HG03439 (cell line): ENCODE data around the gene DDX54.
"Not testable (repeated sequence)": the region's sequence is repeated elsewhere in the genome, so short reads cannot be mapped to it uniquely, and the experiment has no call there.

Source experiments
- ATAC-seq: cut with Tn5 transposase; IDR thresholded peaks from one replicate; pipeline ENCODE4 v1.9.1; 2021; ENCODE audit warnings: mild to moderate bottlenecking, moderate library complexity; ENCODE audit not compliant: unreplicated experiment

The DDX54 gene

DNA sequence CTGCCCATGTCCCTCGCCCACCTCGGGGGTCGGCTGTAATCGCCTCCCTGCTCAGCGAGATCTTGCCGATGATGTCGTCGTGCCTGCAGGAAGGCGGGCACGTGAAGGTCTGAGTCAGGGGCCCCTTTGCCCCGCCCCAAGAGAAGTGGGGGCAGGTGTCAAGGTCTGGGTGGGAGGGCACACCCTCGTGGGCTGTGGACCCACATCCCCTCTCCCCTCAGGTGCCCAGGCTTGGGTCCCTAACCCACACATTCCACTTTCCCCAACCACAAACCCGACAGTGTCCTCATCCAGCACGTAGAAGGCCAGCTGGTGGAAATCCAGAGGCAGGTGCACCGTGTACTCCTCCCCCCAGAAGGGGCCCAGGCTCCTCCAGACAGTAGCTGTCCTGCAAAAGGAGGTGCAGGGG is 57.5 kb downstream of the DDX54 start:
- no peak for ATAC-seq

GRCh38 chr12:113120670-113121370 is 64.5 kb downstream of the DDX54 start:
- no peak for ATAC-seq

DNA sequence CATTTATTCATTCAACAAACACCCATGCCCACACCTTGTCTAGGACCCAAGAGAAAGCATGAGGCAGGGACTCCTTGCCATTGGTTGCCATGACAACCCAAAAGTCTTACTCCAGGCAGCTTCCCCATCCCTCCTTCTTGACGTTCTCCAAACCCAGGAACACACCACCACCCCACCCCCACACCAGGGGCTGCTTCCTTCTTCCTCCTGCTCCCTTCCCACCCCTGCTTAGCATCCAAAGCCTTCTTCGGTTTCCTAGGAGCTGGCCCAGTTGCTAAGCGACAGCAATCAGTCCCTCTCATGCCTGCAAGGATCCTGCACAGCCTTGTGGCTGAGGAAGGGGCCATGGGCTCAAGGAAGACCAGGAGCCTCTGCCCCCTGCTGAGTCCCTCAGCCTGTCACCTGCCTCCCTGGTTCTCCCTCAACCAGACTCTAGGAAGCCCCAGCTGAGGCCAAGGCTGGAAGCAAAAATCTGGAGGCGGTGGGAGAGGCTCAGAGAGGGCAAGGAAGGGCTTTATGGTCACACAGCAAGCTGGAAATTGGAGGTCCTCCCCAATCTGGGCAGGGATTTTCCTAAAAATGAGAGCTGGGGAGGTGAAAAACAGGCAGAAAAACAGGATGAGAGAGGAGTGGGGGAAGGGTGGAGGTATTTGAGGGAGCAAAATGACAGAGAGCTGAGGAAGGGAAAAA is 65.2 kb downstream of the DDX54 start:
- ATAC-seq = no peak

- no peak for ATAC-seq
Measured at GRCh38 chr12:113118142-113118541, 67.1 kb downstream of the DDX54 start.

- ATAC-seq = not testable (repeated sequence)
Measured at GRCh38 chr12:113117684-113118083, 67.6 kb downstream of the DDX54 start.

DNA sequence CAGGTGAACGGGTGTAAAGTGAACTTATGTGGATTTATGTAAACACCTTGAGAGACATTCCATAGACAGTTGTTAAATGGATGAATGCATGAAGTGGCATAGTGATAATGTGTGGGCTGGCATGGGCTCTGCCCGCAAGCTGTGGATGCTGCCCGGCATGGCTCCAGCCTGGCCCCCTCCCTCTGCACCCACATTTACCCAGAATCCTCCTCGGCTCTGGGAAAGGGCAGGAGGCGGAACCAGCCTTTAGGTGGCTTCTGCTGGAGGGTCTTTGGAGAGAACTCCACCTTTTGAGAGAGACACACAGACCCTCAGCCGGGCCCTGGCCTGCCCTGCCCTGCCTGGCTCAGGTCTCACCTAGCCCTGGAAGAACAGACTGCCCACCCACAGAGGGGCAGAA is 68.4 kb downstream of the DDX54 start:
- no peak for ATAC-seq

GRCh38 chr12:113115455-113116126 is 69.7 kb downstream of the DDX54 start:
- ATAC-seq = no peak

DNA sequence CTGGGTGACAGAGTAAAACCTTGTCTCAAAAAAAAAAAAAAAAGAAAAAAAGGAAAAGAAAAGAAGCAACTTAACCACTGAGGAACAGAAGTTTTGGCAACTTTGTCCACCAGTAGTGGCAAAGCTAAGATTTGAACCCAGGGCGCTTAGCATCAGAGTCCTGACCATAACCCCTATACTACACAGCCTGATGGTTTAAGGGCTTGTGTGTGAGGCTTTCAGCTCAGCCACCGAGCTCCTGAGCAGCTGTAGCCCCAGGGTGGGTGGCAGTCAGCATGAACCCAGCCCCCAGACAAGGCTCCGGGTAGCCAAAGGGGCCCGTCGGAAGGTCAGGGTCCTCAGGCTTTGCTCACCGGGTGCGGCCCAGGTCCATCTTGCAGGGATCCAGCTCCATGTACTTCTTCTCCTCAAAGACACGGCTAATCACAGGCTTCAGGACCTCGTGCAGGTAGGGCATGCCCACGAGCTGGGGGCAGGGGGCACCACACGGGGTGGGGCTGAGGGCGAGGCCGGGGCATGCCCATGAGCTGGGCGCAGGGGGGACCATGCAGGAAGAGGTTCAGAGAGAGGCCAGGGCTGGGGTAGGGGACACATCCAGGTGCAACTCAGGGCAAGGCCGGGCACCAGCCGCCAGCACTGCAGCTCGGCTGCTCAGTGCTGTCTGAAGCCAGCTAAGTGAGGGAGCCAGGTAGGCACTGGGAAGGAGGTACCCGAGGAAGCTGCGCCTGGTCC is 70.7 kb downstream of the DDX54 start:
- ATAC-seq = no peak

GRCh38 chr12:113113397-113113796 is 71.9 kb downstream of the DDX54 start:
- no peak for ATAC-seq

DNA sequence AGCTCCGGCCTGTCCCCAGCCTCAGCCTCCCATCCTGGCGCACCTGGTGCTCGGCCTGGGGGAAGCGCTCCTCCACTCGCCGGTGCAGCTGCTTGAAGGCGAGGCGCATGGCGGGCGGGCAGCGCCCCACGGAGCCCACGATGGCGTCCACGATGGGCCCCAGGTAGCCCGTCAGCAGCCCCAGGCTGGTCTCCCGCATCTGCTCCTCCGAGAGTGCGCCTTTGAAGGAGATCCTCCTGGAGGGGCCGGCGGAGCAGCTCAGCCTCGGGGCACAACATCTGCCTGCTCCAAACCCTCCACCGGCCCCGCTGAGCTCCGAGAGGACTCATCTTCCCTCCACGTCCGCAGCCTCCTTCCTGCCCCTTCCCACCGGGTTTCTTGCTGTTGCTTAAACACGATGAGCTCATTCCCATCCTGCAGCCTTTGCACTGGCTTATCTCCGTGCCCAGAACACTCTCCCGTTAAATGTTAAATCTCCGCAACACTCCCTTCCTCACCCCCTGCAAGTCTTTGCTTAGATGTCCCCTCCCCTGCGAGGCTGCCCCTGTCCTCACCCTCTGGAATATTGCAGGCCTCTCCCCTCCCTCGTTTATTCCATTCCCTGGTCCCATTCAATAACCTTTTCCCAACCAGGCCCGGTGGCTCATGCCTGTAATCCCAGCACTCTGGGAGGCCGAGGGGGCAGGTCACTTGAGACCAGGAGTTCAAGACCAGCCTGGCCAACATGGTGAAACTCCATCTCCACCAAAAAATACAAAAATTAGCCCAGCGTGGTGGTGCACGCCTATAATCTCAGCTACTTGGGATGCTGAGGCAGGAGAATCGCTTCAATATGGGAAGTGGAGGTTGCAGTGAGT is 73.0 kb downstream of the DDX54 start:
- no peak for ATAC-seq

- no peak for ATAC-seq
Measured at GRCh38 chr12:113111247-113111646, 74.0 kb downstream of the DDX54 start.

- ATAC-seq = no peak
Measured at GRCh38 chr12:113109872-113110599, 75.2 kb downstream of the DDX54 start.

- no peak for ATAC-seq
Measured at GRCh38 chr12:113109360-113109759, 75.9 kb downstream of the DDX54 start.

DNA sequence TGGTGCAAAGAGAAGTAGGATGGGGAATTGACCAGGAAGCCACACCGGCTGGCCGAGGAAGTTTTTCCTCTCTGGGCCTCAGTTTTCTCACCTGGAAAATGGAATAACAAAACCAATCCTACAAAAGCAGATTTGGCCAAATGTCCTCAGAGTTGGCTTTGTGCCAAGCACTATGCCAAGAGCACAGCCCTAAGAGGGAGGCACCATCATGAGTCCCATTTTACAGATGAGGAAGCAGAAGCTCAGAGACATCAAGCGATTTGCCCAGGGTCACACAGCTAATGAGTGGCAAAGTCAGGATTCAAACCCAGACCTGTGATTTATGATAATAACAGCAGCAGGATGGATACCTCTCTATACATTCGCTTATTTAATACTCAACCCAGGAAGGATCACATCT is 77.0 kb downstream of the DDX54 start:
- no peak for ATAC-seq
